Endothelial cell of umbilical vein (primary cell): ENCODE measurements around the gene SLC14A1. TPM values are rescaled to one million over a fixed set of nuclear protein-coding genes. Genes with fewer than 3 reads are reported as not detected.

Source experiments
- BruUV-seq: library from RNA; stranded (reverse); fragments of 400-500 nt; replicated peaks from 2 replicates; lab custom pipeline; 2021; lab: Mats Ljungman, UMichigan
- CTCF ChIA-PET: fragments of 300-600, 350-600 bp; sonication (Branson Sonifier 250); formaldehyde crosslinking; loops from one replicate; lab custom pipeline; 2021; ENCODE audit warnings: antibody characterized with exemption, inconsistent platforms; lab: Charles Lee
- POLR2A ChIA-PET: fragments of 300-600, 350-600 bp; sonication (Branson Sonifier 250); formaldehyde crosslinking; loops from one replicate; lab custom pipeline; 2021; ENCODE audit warnings: antibody characterized with exemption, inconsistent platforms; lab: Charles Lee
- DNase-seq: peaks from one replicate; pipeline ENCODE4 v3.0.0-alpha.2; 2011; ENCODE audit warnings: low read depth, low spot score
- FAIRE-seq: peaks from 2 replicates; lab custom pipeline; 2011; peaks lifted over from hg19 to GRCh38; lab: Jason Lieb, UNC
- H2AFZ ChIP-seq: 2 replicates; pipeline ENCODE4 v1.6.0; 2012; ENCODE audit warnings: low read depth, low read length, control low read depth, inconsistent platforms
- H3K27ac ChIP-seq: 2 replicates; pipeline ENCODE4 v1.5.1; 2011; ENCODE audit warnings: low read depth, mild to moderate bottlenecking, control low read depth, low read length, moderate library complexity; ENCODE audit not compliant: insufficient read depth
- H3K27me3 ChIP-seq, 2 experiments: 2 replicates each; pipeline versions ENCODE4 v1.6.0 to v1.6.1; 2011; ENCODE audit warnings: low read length in 2 of 2, mixed read lengths in 1 of 2; ENCODE audit not compliant: control insufficient read depth in 2 of 2, insufficient read depth in 2 of 2
- H3K36me3 ChIP-seq, 2 experiments: 2 replicates in 1 of 2; 3 replicates in 1 of 2; pipeline ENCODE4 v1.5.1; 2011; ENCODE audit warnings: low read length in 2 of 2, mild to moderate bottlenecking in 1 of 2, moderate library complexity in 1 of 2; ENCODE audit not compliant: control insufficient read depth in 2 of 2, insufficient read depth in 2 of 2; ENCODE audit errors: extremely low read depth in 1 of 2
- H3K4me1 ChIP-seq: 3 replicates; pipeline ENCODE4 v1.5.1; 2011; ENCODE audit warnings: mild to moderate bottlenecking, low read length; ENCODE audit not compliant: control insufficient read depth, insufficient read depth; ENCODE audit errors: extremely low read depth
- H3K4me2 ChIP-seq: 2 replicates; pipeline ENCODE4 v1.6.1; 2011; ENCODE audit warnings: low read length, control low read depth, mixed read lengths; ENCODE audit not compliant: insufficient read depth
- H3K4me3 ChIP-seq, 3 experiments: fragments of 200-600 bp in 1 of 3; sonication (generic), shearing (Covaris generic) in 1 of 3; replicated peaks in 1 of 3; 2 replicates each; pipeline ENCODE4 v1.5.1; 2011 to 2016; ENCODE audit warnings: control low read depth in 3 of 3, low read length in 3 of 3, mild to moderate bottlenecking in 2 of 3, inconsistent platforms in 1 of 3, low read depth in 1 of 3, moderate library complexity in 1 of 3; ENCODE audit not compliant: insufficient read depth in 1 of 3
- H3K79me2 ChIP-seq: 2 replicates; pipeline ENCODE4 v1.6.0; 2012; ENCODE audit warnings: low read length, inconsistent platforms; ENCODE audit not compliant: control insufficient read depth, insufficient read depth
- H3K9ac ChIP-seq: replicated peaks from 2 replicates; pipeline ENCODE3; 2011; ENCODE audit warnings: low read length, control low read depth; ENCODE audit not compliant: insufficient read depth; ENCODE audit errors: extremely low read depth
- H3K9me1 ChIP-seq: replicated peaks from 3 replicates; pipeline ENCODE4 v1.6.0; 2011; ENCODE audit warnings: mild to moderate bottlenecking, low read length; ENCODE audit not compliant: control insufficient read depth, insufficient read depth; ENCODE audit errors: extremely low read depth
- H3K9me3 ChIP-seq: replicated peaks from 2 replicates; pipeline ENCODE4 v1.5.1; 2012; ENCODE audit warnings: low read length, inconsistent platforms; ENCODE audit not compliant: control insufficient read depth, insufficient read depth
- H4K20me1 ChIP-seq: replicated peaks from 2 replicates; pipeline ENCODE3; 2011; ENCODE audit warnings: mild to moderate bottlenecking, low read length; ENCODE audit not compliant: control insufficient read depth, insufficient read depth; ENCODE audit errors: extremely low read depth
- EZH2 ChIP-seq: IDR thresholded peaks from 2 replicates; pipeline ENCODE4 v1.6.1; 2012; ENCODE audit warnings: borderline replicate concordance, low read depth, mild to moderate bottlenecking, moderate library complexity, low read length, inconsistent platforms; ENCODE audit not compliant: severe bottlenecking
- FOS ChIP-seq: IDR thresholded peaks from 2 replicates; pipeline ENCODE4 v1.6.1; 2011; ENCODE audit warnings: mild to moderate bottlenecking, low read length, moderate library complexity, borderline replicate concordance; ENCODE audit not compliant: insufficient read depth
- GATA2 ChIP-seq: IDR thresholded peaks from 2 replicates; pipeline ENCODE4 v1.7.0; 2011; ENCODE audit warnings: low read depth, mild to moderate bottlenecking, moderate library complexity, mixed read lengths, low read length; ENCODE audit not compliant: insufficient read length, insufficient read depth
- JUN ChIP-seq: IDR thresholded peaks from 2 replicates; pipeline ENCODE4 v1.6.1; 2011; ENCODE audit warnings: borderline replicate concordance, low read depth; ENCODE audit not compliant: insufficient read length, insufficient read depth
- MYC ChIP-seq: IDR thresholded peaks from one replicate; pipeline ENCODE4 v1.6.1; 2011; ENCODE audit warnings: mild to moderate bottlenecking, low read depth, low read length
- POLR2A ChIP-seq: IDR thresholded peaks from 2 replicates; pipeline ENCODE4 v1.6.1; 2012; ENCODE audit warnings: low read depth, mild to moderate bottlenecking, control low read depth, low read length
- POLR2AphosphoS5 ChIP-seq: IDR thresholded peaks from 2 replicates; pipeline ENCODE4 v1.6.1; 2012; ENCODE audit warnings: low read depth, mild to moderate bottlenecking, control low read depth, low read length, moderate library complexity; ENCODE audit not compliant: insufficient read depth
- dilution Hi-C: fragments of 300-500 bp; cut with MboI; formaldehyde crosslinking; loops from one replicate; pipeline ENCODE4 v1.15.0; 2019; ENCODE audit warnings: low sequenced_read_pairs; ENCODE audit not compliant: extremely low pct_ligation_motif_present
- intact Hi-C: fragments of 100-400 bp; cut with micrococcal nuclease; formaldehyde crosslinking; loops from one replicate; pipeline ENCODE4 v1.10.0; 2022
- polyA plus RNA-seq, 4 experiments: library from polyadenylated mRNA; depleted of rRNA in 3 of 4; stranded (reverse) in 3 of 4; unstranded in 1 of 4; fragments of >200 nt; gene quantifications; 2 replicates each; pipeline versions ENCODE4 v1.2.1 to v1.2.3, GENCODE V29; 2011 to 2012; ENCODE audit warnings: missing spikeins in 1 of 4
- total RNA-seq: library from RNA; stranded (reverse); gene quantifications from 2 replicates; pipeline ENCODE4 v1.2.3, GENCODE V29; 2021
- TF ChIP-seq, protein P1 (sequence below): IDR thresholded peaks from 2 replicates; pipeline ENCODE4 v1.6.1; 2011; ENCODE audit not compliant: insufficient read depth, insufficient read length
- TF ChIP-seq, protein P2 (sequence below), 2 donors: IDR thresholded peaks; 1 replicate in 1 of 2; 2 replicates in 1 of 2; pipeline ENCODE4 v1.5.1; 2011; ENCODE audit warnings: low read length in 2 of 2, mild to moderate bottlenecking in 2 of 2, moderate library complexity in 2 of 2, control low read depth in 1 of 2, inconsistent platforms in 1 of 2, low read depth in 1 of 2; ENCODE audit not compliant: insufficient read depth in 1 of 2; ENCODE audit errors: extremely low read depth in 1 of 2

SLC14A1 gene
- total and polyA plus RNA-seq, 2 donors (not counting 3 experiments of a cell fraction or from before 2014, with no cell fraction given): not detected

DNA sequence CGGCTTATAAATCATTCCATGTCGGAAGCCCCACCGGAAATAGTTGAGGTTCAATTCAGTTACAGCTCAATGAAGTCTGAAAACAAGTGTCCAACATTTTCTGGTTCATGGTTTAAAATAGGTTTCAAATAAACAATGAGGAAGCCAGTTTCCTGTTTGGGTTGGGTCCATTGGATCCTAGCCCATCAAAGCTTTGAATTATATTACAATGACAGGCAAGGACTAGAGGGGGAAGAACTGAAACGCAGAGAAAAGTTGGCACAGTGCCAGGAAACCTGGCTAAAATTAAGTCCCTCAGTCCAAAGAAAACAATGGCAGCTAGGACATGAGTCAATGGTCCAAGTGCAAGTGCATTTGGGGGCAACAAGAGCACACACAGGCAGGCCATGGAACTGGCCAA is 32.0 kb downstream of the SLC14A1 start:
- peaks cover 26% of the 10 kb centered on the region for H3K4me1 ChIP-seq
- H3K4me2 ChIP-seq: peak overlapping the region; percentile 78
- BruUV-seq: no TSS peak
- no peak overlapping the region for H3K4me3 ChIP-seq
- no peaks in the 10 kb centered on the region for H3K36me3 ChIP-seq
- no peaks in the 10 kb centered on the region for H3K9me1 ChIP-seq
- ChIA-PET CTCF (interaction anchor here (0.8 to 3.2 kb wide), 13 partner anchors 8 to 124 kb away, joined by 3 to 19 read pairs (median 5); partner anchors contain the start of gene SLC14A1), POLR2A (no interaction called here)
- intact Hi-C loops (loop anchor here (1.0 to 2.0 kb wide), 6 partner anchors 8 to 83 kb away; no protein-coding TSS in a partner anchor), dilution Hi-C loops (no loop called here)
- H3K9ac ChIP-seq: no peak overlapping the region
- peaks cover 15 to 32% of the 10 kb centered on the region in 2 experiments for H3K27me3 ChIP-seq
- H3K79me2 ChIP-seq: no peaks in the 10 kb centered on the region
- peak; percentile 99 for DNase-seq
- H2AFZ ChIP-seq: no peak overlapping the region
- H3K27ac ChIP-seq: no peak overlapping the region
- no peaks in the 10 kb centered on the region for H3K9me3 ChIP-seq
- peak; percentile 80 for TF ChIP-seq POLR2AphosphoS5
- no peak for TF ChIP-seq POLR2A
- peak; percentile 82 for TF ChIP-seq FOS
- peak; percentile 58 for TF ChIP-seq JUN
- peak; percentile 40 for TF ChIP-seq EZH2
- TF ChIP-seq, protein P1, sequence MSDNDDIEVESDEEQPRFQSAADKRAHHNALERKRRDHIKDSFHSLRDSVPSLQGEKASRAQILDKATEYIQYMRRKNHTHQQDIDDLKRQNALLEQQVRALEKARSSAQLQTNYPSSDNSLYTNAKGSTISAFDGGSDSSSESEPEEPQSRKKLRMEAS: no peak
- TF ChIP-seq MYC: no peak
- peak; percentile 86 for TF ChIP-seq GATA2
- TF ChIP-seq, protein P2, sequence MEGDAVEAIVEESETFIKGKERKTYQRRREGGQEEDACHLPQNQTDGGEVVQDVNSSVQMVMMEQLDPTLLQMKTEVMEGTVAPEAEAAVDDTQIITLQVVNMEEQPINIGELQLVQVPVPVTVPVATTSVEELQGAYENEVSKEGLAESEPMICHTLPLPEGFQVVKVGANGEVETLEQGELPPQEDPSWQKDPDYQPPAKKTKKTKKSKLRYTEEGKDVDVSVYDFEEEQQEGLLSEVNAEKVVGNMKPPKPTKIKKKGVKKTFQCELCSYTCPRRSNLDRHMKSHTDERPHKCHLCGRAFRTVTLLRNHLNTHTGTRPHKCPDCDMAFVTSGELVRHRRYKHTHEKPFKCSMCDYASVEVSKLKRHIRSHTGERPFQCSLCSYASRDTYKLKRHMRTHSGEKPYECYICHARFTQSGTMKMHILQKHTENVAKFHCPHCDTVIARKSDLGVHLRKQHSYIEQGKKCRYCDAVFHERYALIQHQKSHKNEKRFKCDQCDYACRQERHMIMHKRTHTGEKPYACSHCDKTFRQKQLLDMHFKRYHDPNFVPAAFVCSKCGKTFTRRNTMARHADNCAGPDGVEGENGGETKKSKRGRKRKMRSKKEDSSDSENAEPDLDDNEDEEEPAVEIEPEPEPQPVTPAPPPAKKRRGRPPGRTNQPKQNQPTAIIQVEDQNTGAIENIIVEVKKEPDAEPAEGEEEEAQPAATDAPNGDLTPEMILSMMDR (IDR thresholded peaks at IDR 0.05; ENCODE audit: extremely low read depth in 1 of 2, insufficient read depth in 1 of 2, low read depth in 1 of 2, low read length in 2 of 2): no peak
- no peaks in the 10 kb centered on the region for H4K20me1 ChIP-seq
- FAIRE-seq: peak; percentile 95
